Measurements from ENCODE around the gene SULT1C2.
"Not testable (repeated sequence)": the region's sequence is repeated elsewhere in the genome, so short reads cannot be mapped to it uniquely, and the experiment has no call there.

SULT1C2 gene

GRCh38 chr2:108288534-108289106, at the start of gene SULT1C2:
Gene SULT1C2 (plus strand): TSS chr2:108288895. CDS start chr2:108293668, 4,773 bp downstream.
- no peak for DNase-seq

GRCh38 chr2:108239786-108240185, 48.9 kb upstream of the SULT1C2 start, which contains the start of gene SULT1C3:
Gene SULT1C3 (plus strand): TSS chr2:108239968. CDS start chr2:108247195, 7,227 bp downstream.
- DNase-seq = no peak

GRCh38 chr2:108240966-108241365, 47.7 kb upstream of the SULT1C2 start:
- DNase-seq = no peak

GRCh38 chr2:108243566-108243965, 45.1 kb upstream of the SULT1C2 start:
- DNase-seq = no peak

- DNase-seq = no peak
Measured at GRCh38 chr2:108244667-108245414, 43.9 kb upstream of the SULT1C2 start.

GRCh38 chr2:108253106-108253505, 35.6 kb upstream of the SULT1C2 start:
- DNase-seq = no peak

- DNase-seq = no peak
Measured at GRCh38 chr2:108257757-108258331, 30.9 kb upstream of the SULT1C2 start.

GRCh38 chr2:108260773-108261172, 27.9 kb upstream of the SULT1C2 start:
- no peak for DNase-seq

- DNase-seq = no peak
Measured at GRCh38 chr2:108262036-108262435, 26.7 kb upstream of the SULT1C2 start.

- DNase-seq = no peak
Measured at GRCh38 chr2:108263401-108263800, 25.3 kb upstream of the SULT1C2 start.

- DNase-seq = no peak
Measured at GRCh38 chr2:108266218-108266617, 22.5 kb upstream of the SULT1C2 start.

GRCh38 chr2:108267101-108267500, 21.6 kb upstream of the SULT1C2 start:
- no peak for DNase-seq

- no peak for DNase-seq
Measured at GRCh38 chr2:108268001-108268400, 20.7 kb upstream of the SULT1C2 start.

- DNase-seq = no peak
Measured at GRCh38 chr2:108270346-108270745, 18.3 kb upstream of the SULT1C2 start.

GRCh38 chr2:108270768-108271506, 17.8 kb upstream of the SULT1C2 start:
- DNase-seq = no peak

- DNase-seq = peak; percentile 4
Measured at GRCh38 chr2:108271691-108272253, 16.9 kb upstream of the SULT1C2 start.

- DNase-seq = no peak
Measured at GRCh38 chr2:108278631-108279030, 10.1 kb upstream of the SULT1C2 start.

GRCh38 chr2:108279468-108279867, 9.2 kb upstream of the SULT1C2 start:
- no peak for DNase-seq

GRCh38 chr2:108280466-108280865, 8.2 kb upstream of the SULT1C2 start:
- DNase-seq = no peak

- DNase-seq = not testable (repeated sequence)
Measured at GRCh38 chr2:108284566-108284965, 4.1 kb upstream of the SULT1C2 start.

GRCh38 chr2:108285616-108286015, 3.1 kb upstream of the SULT1C2 start:
- no peak for DNase-seq

- DNase-seq = no peak
Measured at GRCh38 chr2:108287169-108287568, 1.5 kb upstream of the SULT1C2 start.

GRCh38 chr2:108293850-108294249, 5.2 kb downstream of the SULT1C2 start:
- DNase-seq = no peak

Data from NCI-H2227 treated with DMSO at 0.1 percent for 48 hours (cell line).